HEK293T (cell line): ENCODE data around the gene PRDM16.
A peak's percentile ranks its signal among the peaks of the same experiment; 100 is the strongest.

Source experiments
- CTCF ChIA-PET: fragments of 350-600 bp; formaldehyde crosslinking; extraction: SDS; loops from one replicate; lab custom pipeline; 2021; ENCODE audit warnings: antibody characterized with exemption, inconsistent platforms; lab: Yijun Ruan, JAX
- POLR2A ChIA-PET: fragments of 350-600 bp; formaldehyde crosslinking; extraction: SDS; loops from one replicate; lab custom pipeline; 2020; ENCODE audit warnings: antibody characterized with exemption, inconsistent platforms; lab: Yijun Ruan, JAX
- DNase-seq: peaks from one replicate; pipeline ENCODE4 v3.0.0; 2012; ENCODE audit warnings: mixed read lengths; ENCODE audit errors: extremely low spot score
- ARNT ChIP-seq: fragments of 450-650 bp; IDR thresholded peaks from 2 replicates; pipeline ENCODE4 v1.6.1; 2017; ENCODE audit warnings: mild to moderate bottlenecking
- BHLHE40 ChIP-seq: fragments of 450-650 bp; IDR thresholded peaks from 2 replicates; pipeline ENCODE4 v1.6.1; 2016; ENCODE audit warnings: mild to moderate bottlenecking, moderate library complexity, borderline replicate concordance
- CTBP1 ChIP-seq: fragments of 450-650 bp; IDR thresholded peaks from 2 replicates; pipeline ENCODE4 v1.6.1; 2016; ENCODE audit warnings: borderline replicate concordance
- ELF4 ChIP-seq: fragments of 450-650 bp; IDR thresholded peaks from 2 replicates; pipeline ENCODE4 v1.6.1; 2017; ENCODE audit warnings: antibody characterized with exemption
- FOXA1 ChIP-seq: fragments of 450-650 bp; IDR thresholded peaks from 2 replicates; pipeline ENCODE4 v1.6.1; 2016; ENCODE audit warnings: mild to moderate bottlenecking
- FOXK2 ChIP-seq: fragments of 450-650 bp; IDR thresholded peaks from 2 replicates; pipeline ENCODE4 v1.6.1; 2016; ENCODE audit warnings: mild to moderate bottlenecking
- FOXM1 ChIP-seq: fragments of 450-650 bp; IDR thresholded peaks from 2 replicates; pipeline ENCODE4 v1.6.1; 2017; ENCODE audit warnings: mild to moderate bottlenecking, borderline replicate concordance
- HDGF ChIP-seq: fragments of 450-650 bp; IDR thresholded peaks from 2 replicates; pipeline ENCODE4 v1.6.1; 2017; ENCODE audit warnings: antibody characterized with exemption, borderline replicate concordance
- L3MBTL2 ChIP-seq: fragments of 450-650 bp; conservative IDR thresholded peaks from 2 replicates; pipeline ENCODE4 v1.6.1; 2016; ENCODE audit warnings: mild to moderate bottlenecking
- LEF1 ChIP-seq: fragments of 450-650 bp; IDR thresholded peaks from 2 replicates; pipeline ENCODE4 v1.6.1; 2017; ENCODE audit warnings: mild to moderate bottlenecking, borderline replicate concordance
- NFRKB ChIP-seq: fragments of 450-650 bp; IDR thresholded peaks from 2 replicates; pipeline ENCODE4 v1.6.1; 2016; ENCODE audit warnings: mild to moderate bottlenecking, moderate library complexity
- PKNOX1 ChIP-seq: fragments of 450-650 bp; IDR thresholded peaks from 2 replicates; pipeline ENCODE4 v1.6.1; 2016
- SP1 ChIP-seq: fragments of 450-650 bp; IDR thresholded peaks from 2 replicates; pipeline ENCODE4 v1.6.1; 2017
- SUZ12 ChIP-seq: fragments of 450-650 bp; IDR thresholded peaks from 2 replicates; pipeline ENCODE4 v1.6.1; 2016; ENCODE audit warnings: mild to moderate bottlenecking
- TARDBP ChIP-seq: fragments of 450-650 bp; IDR thresholded peaks from 2 replicates; pipeline ENCODE4 v1.6.1; 2016
- ZNF384 ChIP-seq: fragments of 450-650 bp; IDR thresholded peaks from 2 replicates; pipeline ENCODE4 v1.6.1; 2016

PRDM16 gene

GRCh38 chr1:3473381-3473844, 404.4 kb downstream of the PRDM16 start:
- POLR2A ChIA-PET: no interaction called here
- CTCF ChIA-PET: interaction anchor here (0.6 kb wide), 1 partner anchor 21 kb away, joined by 4 read pairs; no protein-coding TSS in a partner anchor
- TF ChIP-seq FOXA1: no peak
- no peak for TF ChIP-seq CTBP1
- TF ChIP-seq PKNOX1: no peak
- TF ChIP-seq ZNF384: no peak
- no peak for TF ChIP-seq ARNT
- no peak for TF ChIP-seq SUZ12
- no peak for TF ChIP-seq NFRKB
- TF ChIP-seq SP1: no peak
- DNase-seq: no peak

- CTCF ChIA-PET: interaction anchor here (0.6 kb wide), 1 partner anchor 21 kb away, joined by 4 read pairs; no protein-coding TSS in a partner anchor
- POLR2A ChIA-PET: no interaction called here
- DNase-seq: no peak
- TF ChIP-seq SUZ12 (no peak), LEF1 (no peak), SP1 (no peak)
Measured at GRCh38 chr1:3474016-3474415, 405.0 kb downstream of the PRDM16 start.

- TF ChIP-seq SP1: no peak
- TF ChIP-seq NFRKB: no peak
- no peak for TF ChIP-seq L3MBTL2
- no peak for TF ChIP-seq ARNT
- TF ChIP-seq ZNF384: no peak
- no peak for TF ChIP-seq FOXK2
- no peak for TF ChIP-seq ELF4
- no peak for TF ChIP-seq FOXM1
- no peak for TF ChIP-seq PKNOX1
- TF ChIP-seq TARDBP: no peak
- TF ChIP-seq SUZ12: no peak
- no peak for TF ChIP-seq FOXA1
- no peak for TF ChIP-seq CTBP1
- no peak for TF ChIP-seq LEF1
- no peak for TF ChIP-seq HDGF
- no peak for TF ChIP-seq BHLHE40
- CTCF ChIA-PET: no interaction called here
- no peak for DNase-seq
- POLR2A ChIA-PET: no interaction called here
Measured at GRCh38 chr1:3474421-3474820, 405.4 kb downstream of the PRDM16 start.

GRCh38 chr1:3475839-3476573, 407.0 kb downstream of the PRDM16 start:
- CTCF ChIA-PET: no interaction called here
- POLR2A ChIA-PET: no interaction called here
- TF ChIP-seq FOXM1: no peak
- no peak for DNase-seq

GRCh38 chr1:3476666-3477065, 407.7 kb downstream of the PRDM16 start:
- CTCF ChIA-PET: no interaction called here
- DNase-seq: no peak
- POLR2A ChIA-PET: no interaction called here
- TF ChIP-seq LEF1 (no peak), BHLHE40 (no peak), PKNOX1 (no peak), FOXK2 (no peak), SUZ12 (no peak), ZNF384 (no peak), ARNT (no peak), NFRKB (no peak), HDGF (no peak), L3MBTL2 (no peak), FOXA1 (no peak), TARDBP (no peak), CTBP1 (no peak), ELF4 (no peak)

- POLR2A ChIA-PET: no interaction called here
- no peak for TF ChIP-seq FOXA1
- TF ChIP-seq SP1: no peak
- no peak for TF ChIP-seq HDGF
- peak; percentile 50 for DNase-seq
- CTCF ChIA-PET: interaction anchor here (1.8 to 2.3 kb wide), 2 partner anchors 13 to 24 kb away, joined by 9 to 10 read pairs; no protein-coding TSS in a partner anchor
Measured at GRCh38 chr1:3477241-3477995, 408.4 kb downstream of the PRDM16 start.
